Urothelium cell line (cell line): Measurements from ENCODE around the gene STMP1.

Source experiments
- DNase-seq: peaks from one replicate; pipeline ENCODE4 v3.0.0; 2011; ENCODE audit warnings: low spot score, mixed read lengths
- FAIRE-seq: peaks from 2 replicates; lab custom pipeline; 2011; peaks lifted over from hg19 to GRCh38; lab: Jason Lieb, UNC

The STMP1 gene

GRCh38 chr7:135717693-135718092, 55.4 kb downstream of the STMP1 start:
- no peak for DNase-seq
- no peak for FAIRE-seq

DNA sequence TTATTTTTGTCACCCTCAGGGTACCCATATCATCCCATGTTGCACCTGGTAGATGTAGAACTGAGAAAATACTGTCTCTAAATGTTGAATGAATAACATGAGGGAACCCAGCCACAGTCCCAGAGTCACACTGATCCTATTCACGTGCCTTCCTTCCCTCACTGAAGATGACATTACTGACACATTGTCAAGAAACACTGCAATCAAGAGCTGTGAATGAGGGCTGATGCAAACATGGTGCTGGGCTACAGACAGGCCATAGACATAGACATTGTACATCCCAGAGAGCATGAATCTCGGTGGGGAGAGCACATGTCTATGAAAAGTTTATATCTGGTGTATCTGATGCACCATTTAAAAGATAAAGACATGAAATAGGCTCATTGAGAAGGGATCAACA, 55.9 kb downstream of the STMP1 start:
- FAIRE-seq, result no peak
- no peak for DNase-seq

DNA sequence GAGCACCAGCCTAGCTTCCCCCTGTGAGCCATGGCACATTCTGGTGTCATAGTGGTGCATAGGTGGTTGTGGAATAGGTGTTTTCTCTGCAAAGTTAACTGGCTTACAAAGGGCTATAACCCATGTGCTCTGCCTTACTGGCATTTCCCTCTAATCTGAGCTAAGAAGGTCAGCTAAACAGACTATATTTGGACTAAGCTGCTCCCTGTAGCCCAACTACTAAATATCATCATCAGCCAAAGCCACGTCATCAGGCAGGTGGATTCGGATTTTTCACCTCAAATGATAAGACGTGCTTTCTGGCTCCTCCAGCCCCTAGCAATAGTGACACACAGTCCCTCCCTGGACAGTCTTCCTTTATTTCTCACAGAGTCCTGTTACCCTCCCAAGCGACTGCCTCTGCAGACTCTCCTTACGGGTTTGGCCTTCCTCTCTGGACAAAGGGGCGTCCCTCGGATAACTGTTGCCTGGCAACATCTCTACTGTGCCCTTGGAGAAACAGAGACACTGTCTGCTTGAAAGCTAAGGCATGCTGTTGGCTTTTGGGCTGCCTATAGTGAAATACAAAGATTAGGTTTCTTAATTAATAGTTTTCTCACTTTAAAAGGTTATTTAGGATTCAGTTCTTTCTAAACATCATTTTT, 56.6 kb downstream of the STMP1 start:
- no peak for DNase-seq
- FAIRE-seq, result no peak

GRCh38 chr7:135719688-135720087, 57.4 kb downstream of the STMP1 start:
- DNase-seq (no peak), FAIRE-seq (no peak)

GRCh38 chr7:135721198-135721820, 59.0 kb downstream of the STMP1 start:
- DNase-seq, result no peak
- FAIRE-seq, result no peak

DNA sequence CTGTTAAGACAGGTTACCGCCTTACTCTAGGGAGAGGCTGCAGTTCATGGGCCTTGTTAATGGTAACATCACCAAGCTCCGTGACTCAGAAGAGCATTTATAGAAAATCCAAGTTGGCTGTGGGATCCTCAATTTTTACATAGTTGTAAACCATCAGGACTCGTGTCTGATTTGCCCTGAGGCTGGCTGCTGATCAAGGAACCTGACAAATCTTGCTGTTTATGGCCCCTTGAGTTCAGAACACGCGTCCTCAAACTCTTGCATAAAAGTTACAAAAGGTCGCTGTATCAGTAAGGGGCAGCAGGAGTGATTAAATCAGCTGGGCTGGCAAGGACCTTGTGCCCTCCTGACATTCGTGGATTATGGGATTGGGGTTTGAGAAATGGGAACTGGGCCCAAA, 61.1 kb downstream of the STMP1 start:
- FAIRE-seq (no peak), DNase-seq (no peak)
